Sigmoid colon (tissue), 7 donors: ENCODE data around the gene BOD1. TPM values are rescaled to one million over a fixed set of nuclear protein-coding genes. Genes with fewer than 3 reads are reported as not detected.

Experiments used
- DNase-seq: peaks from one replicate; pipeline ENCODE4 v3.0.0-alpha.2; 2019
- H3K27ac ChIP-seq, 4 donors: fragments of 200-600 bp; sonication (generic); one replicate each; pipeline ENCODE4 v1.5.1; 2016 to 2019; ENCODE audit warnings: mild to moderate bottlenecking in 1 of 4
- H3K27me3 ChIP-seq, 3 donors: fragments of 200-600 bp; sonication (generic); one replicate each; pipeline ENCODE4 v1.5.1; 2019; ENCODE audit warnings: mild to moderate bottlenecking in 1 of 3
- H3K36me3 ChIP-seq, 4 donors: fragments of 200-600 bp; sonication (generic); one replicate each; pipeline ENCODE4 v1.5.1; 2016 to 2019
- H3K4me1 ChIP-seq, 4 donors: fragments of 200-600 bp; sonication (generic); one replicate each; pipeline ENCODE4 v1.5.1; 2017 to 2019
- H3K4me3 ChIP-seq, 4 donors: fragments of 200-600 bp; sonication (generic); one replicate each; pipeline ENCODE4 v1.5.1; 2017 to 2019; ENCODE audit warnings: mild to moderate bottlenecking in 2 of 4, moderate library complexity in 1 of 4
- H3K9me3 ChIP-seq, 4 donors: fragments of 200-600 bp in 3 of 4; sonication (generic) in 3 of 4; one replicate each; pipeline versions ENCODE4 v1.5.1 to v1.6.1; 2013 to 2019
- CTCF ChIP-seq, 4 experiments: fragments of 450-650 bp in 3 of 4; fragments of 200-600 bp in 1 of 4; IDR thresholded peaks; one replicate each; pipeline ENCODE4 v1.5.1; 2016 to 2019; ENCODE audit warnings: antibody characterized with exemption in 4 of 4, mild to moderate bottlenecking in 3 of 4, moderate library complexity in 2 of 4
- EP300 ChIP-seq, 4 donors: sonication (generic); formaldehyde crosslinking; IDR thresholded peaks; one replicate each; pipeline ENCODE4 v1.6.1; 2017; ENCODE audit warnings: antibody characterized with exemption in 4 of 4
- POLR2A ChIP-seq, 2 donors: fragments of 450-650 bp; IDR thresholded peaks; one replicate each; pipeline ENCODE4 v1.6.1; 2016; ENCODE audit warnings: antibody characterized with exemption in 2 of 2, mild to moderate bottlenecking in 2 of 2, moderate library complexity in 2 of 2
- POLR2AphosphoS5 ChIP-seq, 4 donors: sonication (generic); formaldehyde crosslinking; IDR thresholded peaks; one replicate each; pipeline ENCODE4 v1.6.1; 2017; ENCODE audit warnings: antibody characterized with exemption in 4 of 4
- WGBS, 2 donors: extraction: QIAGEN DNeasy Blood & Tissue Kit; methylation state at CpG; one replicate each; pipeline ENCODE4 v1.1.7; 2013; 5-methylcytosine and 5-hydroxymethylcytosine counted together
- intact Hi-C: fragments of 100-400 bp; cut with DNase I; formaldehyde crosslinking; loops from one replicate; pipeline ENCODE4 v1.15.1; 2023
- polyA plus RNA-seq, 3 donors: library from polyadenylated mRNA; stranded (reverse); fragments of 200-250 nt; gene quantifications; one replicate each; pipeline ENCODE4 v1.2.3, GENCODE V29; 2013
- total RNA-seq, 4 donors: library from RNA; depleted of rRNA; stranded (reverse); fragments of >200 nt; gene quantifications; one replicate each; pipeline ENCODE4 v1.1.0, GENCODE V29; 2016
- donor health status: healthy with polysubstance abuse.
- donor health status: Bipolar disorder and iron deficiency.
- donor health status: healthy.

The BOD1 gene
- total and polyA plus RNA-seq, 7 donors = 17.6 to 71.3 (median 39.3) TPM

GRCh38 chr5:173567548-173567947 is 48.9 kb downstream of the BOD1 start:
- intact Hi-C loops = no loop called here

GRCh38 chr5:173565491-173566072 is 50.9 kb downstream of the BOD1 start:
- H3K27me3 ChIP-seq = no peaks in the 10 kb centered on the region
- TF ChIP-seq CTCF (IDR thresholded peaks at IDR 0.05) (no peak), POLR2AphosphoS5 (IDR thresholded peaks at IDR 0.05) (no peak), EP300 (IDR thresholded peaks at IDR 0.05) (no peak), POLR2A (IDR thresholded peaks at IDR 0.05) (no peak)
- peaks cover 0 to 4% (median 0%) of the 10 kb centered on the region in 4 donors for H3K9me3 ChIP-seq
- intact Hi-C loops = no loop called here
- 61 to 80% methylated on average over 3 of the region's 3 CpGs for WGBS, 2 donors
- no peak overlapping the region for H3K4me3 ChIP-seq
- H3K4me1 ChIP-seq = no peaks in the 10 kb centered on the region
- peak; percentile 12 for DNase-seq
- H3K27ac ChIP-seq = no peak overlapping the region
- no peaks in the 10 kb centered on the region for H3K36me3 ChIP-seq

More at GRCh38 chr5:173567548-173567947, 48.9 kb downstream of the BOD1 start:
- peak; percentile 39 for DNase-seq
- Histone ChIP-seq H3K36me3 (no peaks in the 10 kb centered on the region), H3K4me1 (peaks cover 0 to 10% (median 3%) of the 10 kb centered on the region in 4 donors), H3K9me3 (peaks cover 0 to 4% (median 0%) of the 10 kb centered on the region in 4 donors), H3K27me3 (no peaks in the 10 kb centered on the region), H3K27ac (no peak overlapping the region), H3K4me3 (no peak overlapping the region)
- WGBS, 2 donors = 56 to 71% methylated on average over 7 of the region's 7 CpGs
- no peak for TF ChIP-seq EP300 (IDR thresholded peaks at IDR 0.05)

GRCh38 chr5:173564106-173564505 is 52.3 kb downstream of the BOD1 start:
- intact Hi-C loops = no loop called here
- H3K36me3 ChIP-seq = no peaks in the 10 kb centered on the region
- WGBS, 2 donors = 33 to 42% methylated on average over 4 of the region's 4 CpGs

GRCh38 chr5:173563246-173563645 is 53.2 kb downstream of the BOD1 start:
- 80 to 90% methylated on average over 6 of the region's 6 CpGs for WGBS, 2 donors
- TF ChIP-seq POLR2A (IDR thresholded peaks at IDR 0.05) = no peak
- no peak for TF ChIP-seq POLR2AphosphoS5 (IDR thresholded peaks at IDR 0.05)
- TF ChIP-seq EP300 (IDR thresholded peaks at IDR 0.05) = no peak
- TF ChIP-seq CTCF (IDR thresholded peaks at IDR 0.05) = no peak
- intact Hi-C loops = no loop called here
- no peak overlapping the region for H3K4me3 ChIP-seq
- H3K9me3 ChIP-seq = peaks cover 0 to 6% (median under 1%) of the 10 kb centered on the region in 4 donors
- no peaks in the 10 kb centered on the region for H3K27me3 ChIP-seq
- peak; percentile 22 for DNase-seq
- H3K36me3 ChIP-seq = no peaks in the 10 kb centered on the region
- H3K27ac ChIP-seq = no peak overlapping the region
- H3K4me1 ChIP-seq = peaks cover 0 to 3% (median 0%) of the 10 kb centered on the region in 4 donors

More at GRCh38 chr5:173564106-173564505, 52.3 kb downstream of the BOD1 start:
- DNase-seq = no peak
- Histone ChIP-seq H3K27ac (no peak overlapping the region), H3K27me3 (no peaks in the 10 kb centered on the region), H3K4me1 (no peaks in the 10 kb centered on the region), H3K9me3 (peaks cover 0 to 9% (median under 1%) of the 10 kb centered on the region in 4 donors), H3K4me3 (no peak overlapping the region)
- TF ChIP-seq POLR2A (IDR thresholded peaks at IDR 0.05) = no peak
- TF ChIP-seq POLR2AphosphoS5 (IDR thresholded peaks at IDR 0.05) = no peak
- no peak for TF ChIP-seq EP300 (IDR thresholded peaks at IDR 0.05)
- TF ChIP-seq CTCF (IDR thresholded peaks at IDR 0.05) = no peak

GRCh38 chr5:173562451-173562850 is 54.0 kb downstream of the BOD1 start:
- Histone ChIP-seq H3K9me3 (peaks cover 0 to 6% (median under 1%) of the 10 kb centered on the region in 4 donors), H3K27me3 (no peaks in the 10 kb centered on the region), H3K27ac (no peak overlapping the region), H3K4me1 (peaks cover 0 to 7% (median 3%) of the 10 kb centered on the region in 4 donors), H3K36me3 (no peaks in the 10 kb centered on the region), H3K4me3 (no peak overlapping the region)
- no peak for TF ChIP-seq EP300 (IDR thresholded peaks at IDR 0.05)
- no peak for TF ChIP-seq CTCF (IDR thresholded peaks at IDR 0.05)
- no peak for TF ChIP-seq POLR2AphosphoS5 (IDR thresholded peaks at IDR 0.05)
- TF ChIP-seq POLR2A (IDR thresholded peaks at IDR 0.05) = no peak
- intact Hi-C loops = no loop called here
- no peak for DNase-seq
- WGBS, 2 donors = 88 to 90% methylated on average over 6 of the region's 6 CpGs
